Measurements from ENCODE around the gene ZNF669.
A peak's percentile ranks its signal among the peaks of the same experiment; 100 is the strongest.

GRCh38 chr1:247077213-247077612 lies 26.9 kb downstream of the ZNF669 start:
- no peak for TF ChIP-seq POLR2AphosphoS5 (IDR thresholded peaks at IDR 0.05; ENCODE audit: low read depth, low read length)
- TF ChIP-seq CTCF (IDR thresholded peaks at IDR 0.05): 0 out of 2 replicates have a peak, but pooled peaks have one; percentile 20
- TF ChIP-seq ZBTB33 (IDR thresholded peaks at IDR 0.05; ENCODE audit: borderline replicate concordance, low read depth): no peak

Data from SK-N-SH (cell line).